ENCODE measurements around the gene GPD1L. TPM values are rescaled to one million over a fixed set of nuclear protein-coding genes. Genes with fewer than 3 reads are reported as not detected.

Gene GPD1L
- total and polyA plus RNA-seq, 7 donors, result 28.2 to 135 (median 101) TPM

DNA sequence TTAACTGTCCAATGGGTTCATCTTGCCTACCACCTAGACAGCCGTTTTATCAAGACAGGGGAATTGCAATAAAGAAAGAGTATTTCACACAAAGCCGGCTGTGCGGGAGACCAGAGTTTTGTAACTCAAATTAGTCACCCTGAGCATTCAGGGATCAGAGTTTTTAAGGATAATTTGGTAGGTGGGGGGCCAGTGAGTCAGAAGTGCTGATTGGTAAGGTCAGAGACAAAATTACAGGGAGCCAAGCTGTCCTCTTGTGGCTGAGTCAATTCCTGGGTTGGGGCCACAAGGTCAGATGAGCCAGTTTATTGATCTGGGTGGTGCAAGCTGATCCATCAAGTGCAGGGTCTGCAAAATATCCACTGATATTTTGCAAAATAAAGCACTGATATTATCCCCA, 29.9 kb upstream of the GPD1L start:
- H3K27me3 ChIP-seq (ENCODE audit: insufficient read depth in 3 of 3, low read length in 2 of 3), result no peaks in the 10 kb centered on the region
- no peak overlapping the region for H3K27ac ChIP-seq
- H3K4me3 ChIP-seq, result no peak overlapping the region
- H3K4me1 ChIP-seq, result no peaks in the 10 kb centered on the region
- no peaks in the 10 kb centered on the region for H3K36me3 ChIP-seq (ENCODE audit: insufficient read depth in 1 of 2, low read depth in 1 of 2)
- WGBS, 3 donors, result 66 to 83% (median 82%) methylated on average over 3 of the region's 3 CpGs
- intact Hi-C loops (cut with DNase I), result no loop called here
- ATAC-seq (no peak), DNase-seq (no peak)
- H3K9me3 ChIP-seq, result no peaks in the 10 kb centered on the region
- TF ChIP-seq, protein P1, sequence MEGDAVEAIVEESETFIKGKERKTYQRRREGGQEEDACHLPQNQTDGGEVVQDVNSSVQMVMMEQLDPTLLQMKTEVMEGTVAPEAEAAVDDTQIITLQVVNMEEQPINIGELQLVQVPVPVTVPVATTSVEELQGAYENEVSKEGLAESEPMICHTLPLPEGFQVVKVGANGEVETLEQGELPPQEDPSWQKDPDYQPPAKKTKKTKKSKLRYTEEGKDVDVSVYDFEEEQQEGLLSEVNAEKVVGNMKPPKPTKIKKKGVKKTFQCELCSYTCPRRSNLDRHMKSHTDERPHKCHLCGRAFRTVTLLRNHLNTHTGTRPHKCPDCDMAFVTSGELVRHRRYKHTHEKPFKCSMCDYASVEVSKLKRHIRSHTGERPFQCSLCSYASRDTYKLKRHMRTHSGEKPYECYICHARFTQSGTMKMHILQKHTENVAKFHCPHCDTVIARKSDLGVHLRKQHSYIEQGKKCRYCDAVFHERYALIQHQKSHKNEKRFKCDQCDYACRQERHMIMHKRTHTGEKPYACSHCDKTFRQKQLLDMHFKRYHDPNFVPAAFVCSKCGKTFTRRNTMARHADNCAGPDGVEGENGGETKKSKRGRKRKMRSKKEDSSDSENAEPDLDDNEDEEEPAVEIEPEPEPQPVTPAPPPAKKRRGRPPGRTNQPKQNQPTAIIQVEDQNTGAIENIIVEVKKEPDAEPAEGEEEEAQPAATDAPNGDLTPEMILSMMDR (IDR thresholded peaks at IDR 0.05), result no peak

DNA sequence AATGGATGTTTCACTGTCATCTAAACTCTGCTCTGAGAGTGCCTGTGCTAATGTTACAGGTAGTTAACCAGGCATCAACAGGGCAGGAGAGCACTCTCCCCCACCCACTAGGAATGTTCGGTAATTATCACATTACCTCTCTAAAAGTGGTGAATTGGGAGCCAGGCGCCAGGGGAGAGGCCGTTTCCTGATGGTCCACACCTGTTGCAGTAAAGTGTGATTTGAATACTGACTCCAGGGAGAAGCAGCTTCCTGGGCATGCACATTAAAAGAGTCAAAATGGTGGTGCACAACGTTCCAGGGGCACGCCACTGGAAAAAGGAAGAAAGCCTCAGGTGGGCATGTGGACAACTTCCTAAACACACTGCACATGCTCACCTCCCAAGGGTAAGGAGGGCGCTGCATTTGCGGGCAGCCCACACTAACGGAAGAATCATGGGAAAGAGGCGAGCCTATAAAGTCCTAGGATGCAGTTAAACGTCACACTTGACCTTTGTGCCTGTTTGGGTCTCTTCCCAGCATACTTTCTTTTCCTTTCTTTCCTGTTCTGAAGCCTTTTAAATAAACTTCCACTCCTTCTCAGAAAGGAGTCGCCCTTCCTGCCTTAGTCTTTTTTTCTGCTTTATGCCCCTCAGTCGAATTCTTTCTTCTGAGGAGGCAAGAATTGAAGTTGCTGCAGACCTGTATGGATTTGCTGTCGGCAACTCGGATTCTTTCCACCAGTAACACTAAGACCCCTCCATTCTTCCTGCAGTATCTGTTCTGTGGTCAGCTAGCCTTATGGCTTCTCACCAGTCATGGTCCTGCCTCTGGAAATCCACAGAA, 28.9 kb upstream of the GPD1L start:
- intact Hi-C loops (cut with DNase I), result no loop called here
- Histone ChIP-seq H3K27ac (peak overlapping the region; percentile 43), H3K4me3 (peak overlapping the region; percentile 33), H3K4me1 (no peaks in the 10 kb centered on the region), H3K36me3 (ENCODE audit: insufficient read depth in 1 of 2, low read depth in 1 of 2) (no peaks in the 10 kb centered on the region), H3K27me3 (ENCODE audit: insufficient read depth in 3 of 3, low read length in 2 of 3) (no peaks in the 10 kb centered on the region), H3K9me3 (no peaks in the 10 kb centered on the region)
- DNase-seq (no peak), ATAC-seq (peak; percentile 42 to 83 (median 56))
- TF ChIP-seq, protein P1 (IDR thresholded peaks at IDR 0.05), result no peak
- 38 to 44% (median 39%) methylated on average over 14 of the region's 14 CpGs for WGBS, 3 donors

DNA sequence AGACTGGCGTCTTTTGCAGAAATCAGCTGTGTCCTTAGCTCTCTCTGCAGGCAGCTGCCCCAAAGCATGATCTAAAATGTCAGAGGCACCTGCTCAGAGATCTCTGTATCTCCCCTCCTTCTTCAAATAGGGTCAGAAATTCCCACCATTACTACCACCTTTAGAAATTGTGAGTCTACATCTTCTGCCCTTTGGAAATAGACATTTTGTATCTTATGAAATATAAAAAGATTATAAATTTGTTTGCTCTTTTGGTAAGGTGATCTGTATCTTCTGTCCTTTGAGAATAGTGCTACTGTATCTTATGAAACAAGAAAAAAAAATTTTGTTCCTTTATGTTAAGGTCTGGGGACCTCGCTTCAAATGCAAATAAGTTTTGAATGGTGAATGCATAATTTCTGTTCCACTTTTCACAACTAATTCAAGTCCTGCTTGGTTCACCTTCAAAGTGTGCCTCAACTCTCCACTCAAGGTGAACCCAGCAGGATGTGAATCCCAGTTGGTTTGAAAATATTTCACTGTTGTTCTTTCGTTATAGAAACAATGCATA, 28.3 kb upstream of the GPD1L start:
- H3K9me3 ChIP-seq, result no peaks in the 10 kb centered on the region
- ATAC-seq (peak in 3 of 4 donors; percentile 25 to 68 (median 64)), DNase-seq (no peak)
- WGBS, 3 donors, result 71 to 74% (median 72%) methylated on average over 3 of the region's 3 CpGs
- no peaks in the 10 kb centered on the region for H3K36me3 ChIP-seq (ENCODE audit: insufficient read depth in 1 of 2, low read depth in 1 of 2)
- no peaks in the 10 kb centered on the region for H3K4me1 ChIP-seq
- H3K27ac ChIP-seq, result peak overlapping the region; percentile 43
- H3K4me3 ChIP-seq, result peak overlapping the region; percentile 33
- no peaks in the 10 kb centered on the region for H3K27me3 ChIP-seq (ENCODE audit: insufficient read depth in 3 of 3, low read length in 2 of 3)
- TF ChIP-seq, protein P1 (IDR thresholded peaks at IDR 0.05), result no peak
- intact Hi-C loops (cut with DNase I), result no loop called here

DNA sequence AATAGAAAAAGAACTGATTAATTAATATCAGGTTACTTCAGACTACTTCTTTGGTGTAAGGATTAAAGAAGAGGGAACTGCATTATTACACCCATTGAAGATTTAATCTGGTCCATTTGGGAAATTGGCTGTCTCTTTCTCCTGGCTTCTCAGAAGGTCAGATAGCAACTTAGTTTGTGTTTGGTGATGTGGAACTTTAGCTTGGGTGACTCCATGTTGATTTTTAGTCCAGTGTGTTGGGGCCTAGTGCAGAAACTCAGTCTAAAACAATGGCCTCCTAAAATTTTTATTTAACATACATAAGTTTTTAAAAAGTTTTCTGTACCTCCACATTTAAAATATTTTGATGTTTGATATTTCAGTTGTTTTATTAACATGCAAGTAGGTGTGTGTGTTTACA, 27.6 kb upstream of the GPD1L start:
- Histone ChIP-seq H3K4me3 (no peak overlapping the region), H3K36me3 (ENCODE audit: insufficient read depth in 1 of 2, low read depth in 1 of 2) (no peaks in the 10 kb centered on the region), H3K27ac (no peak overlapping the region), H3K27me3 (ENCODE audit: insufficient read depth in 3 of 3, low read length in 2 of 3) (no peaks in the 10 kb centered on the region), H3K9me3 (no peaks in the 10 kb centered on the region), H3K4me1 (no peaks in the 10 kb centered on the region)
- DNase-seq (no peak), ATAC-seq (no peak)
- intact Hi-C loops (cut with DNase I), result no loop called here
- TF ChIP-seq, protein P1 (IDR thresholded peaks at IDR 0.05), result no peak
